Measurements from ENCODE around the gene KRTAP1-3.

DNA sequence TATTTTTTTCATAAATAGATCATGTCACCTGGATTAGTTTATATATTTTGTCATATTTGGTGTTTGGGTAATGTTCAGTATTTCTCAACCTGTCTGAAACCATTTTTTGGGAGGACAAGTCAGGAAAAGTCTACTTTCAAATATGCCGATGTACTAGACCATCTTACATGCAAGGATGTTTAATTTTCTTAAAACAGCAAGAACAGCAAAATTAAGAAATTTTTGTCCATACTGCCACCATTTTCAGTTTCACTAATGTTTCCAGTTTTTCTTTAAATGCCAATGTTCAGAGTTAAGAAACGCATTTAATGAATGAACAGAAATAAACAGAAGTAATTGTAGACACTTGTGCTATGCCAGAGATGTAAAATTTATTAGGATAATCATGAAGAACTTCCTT is 41.6 kb downstream of the KRTAP1-3 start:
- no peak for TF ChIP-seq CTCF (IDR thresholded peaks at IDR 0.05)
- no peak for TF ChIP-seq NFYB (CRISPR knock-in tag; conservative IDR thresholded peaks at IDR 0.05; ENCODE audit: low read depth)
- no peak for TF ChIP-seq ZNF138 (CRISPR knock-in tag; conservative IDR thresholded peaks at IDR 0.05)
- no peak for TF ChIP-seq ZNF396 (CRISPR knock-in tag; IDR thresholded peaks at IDR 0.05; ENCODE audit: borderline replicate concordance)
- TF ChIP-seq MXD4 (CRISPR knock-in tag; IDR thresholded peaks at IDR 0.05; ENCODE audit: borderline replicate concordance) = no peak
- TF ChIP-seq E2F5 (CRISPR knock-in tag; IDR thresholded peaks at IDR 0.05) = no peak
